HEK293 (cell line): ENCODE results near the gene DENND1A.

Experiments
- KLF1 ChIP-seq: fragments of 450-650 bp; formaldehyde crosslinking; IDR thresholded peaks from 2 replicates; pipeline ENCODE4 v1.5.1; 2016; ENCODE audit warnings: missing biosample characterization, missing genetic modification characterization
- KLF7 ChIP-seq: fragments of 450-650 bp; formaldehyde crosslinking; IDR thresholded peaks from 2 replicates; pipeline ENCODE4 v1.5.1; 2016; ENCODE audit warnings: missing biosample characterization, missing genetic modification characterization, borderline replicate concordance
- PRDM1 ChIP-seq: fragments of 450-650 bp; formaldehyde crosslinking; IDR thresholded peaks from 2 replicates; pipeline ENCODE4; 2016; ENCODE audit warnings: missing biosample characterization, missing genetic modification characterization
- SP2 ChIP-seq: fragments of 450-650 bp; formaldehyde crosslinking; IDR thresholded peaks from 2 replicates; pipeline ENCODE4 v1.5.1; 2016; ENCODE audit warnings: missing biosample characterization, missing genetic modification characterization
- YY2 ChIP-seq: fragments of 450-650 bp; formaldehyde crosslinking; IDR thresholded peaks from 2 replicates; pipeline ENCODE4 v1.5.1; 2016; ENCODE audit warnings: missing biosample characterization, missing genetic modification characterization
- ZBTB10 ChIP-seq: fragments of 450-650 bp; formaldehyde crosslinking; IDR thresholded peaks from 2 replicates; pipeline ENCODE4 v1.5.1; 2016; ENCODE audit warnings: missing biosample characterization, missing genetic modification characterization
- ZNF121 ChIP-seq: fragments of 450-650 bp; formaldehyde crosslinking; IDR thresholded peaks from 2 replicates; pipeline ENCODE4 v1.5.1; 2016; ENCODE audit warnings: missing biosample characterization, missing genetic modification characterization
- ZNF202 ChIP-seq: fragments of 450-650 bp; formaldehyde crosslinking; IDR thresholded peaks from 2 replicates; pipeline ENCODE4 v1.5.1; 2016; ENCODE audit warnings: missing biosample characterization, missing genetic modification characterization, borderline replicate concordance
- ZNF274 ChIP-seq, 2 experiments: fragments of 200-500 bp in 1 of 2; fragments of 450-650 bp in 1 of 2; sonication (Bioruptor generic) in 1 of 2; formaldehyde crosslinking in 1 of 2; IDR thresholded peaks; 2 replicates each; pipeline versions ENCODE4 v1.5.1 to v1.6.1; 2014 to 2016; ENCODE audit warnings: borderline replicate concordance in 1 of 2, inconsistent platforms in 1 of 2, low read length in 1 of 2, missing biosample characterization in 1 of 2, missing genetic modification characterization in 1 of 2
- ZNF292 ChIP-seq: fragments of 450-650 bp; formaldehyde crosslinking; IDR thresholded peaks from 2 replicates; pipeline ENCODE4 v1.5.1; 2016; ENCODE audit warnings: low read depth, missing biosample characterization, missing genetic modification characterization, borderline replicate concordance
- ZNF335 ChIP-seq: fragments of 450-650 bp; formaldehyde crosslinking; conservative IDR thresholded peaks from 2 replicates; pipeline ENCODE4 v1.5.1; 2016; ENCODE audit warnings: missing biosample characterization, missing genetic modification characterization
- ZNF629 ChIP-seq: fragments of 450-650 bp; formaldehyde crosslinking; IDR thresholded peaks from 2 replicates; pipeline ENCODE4 v1.5.1; 2017; ENCODE audit warnings: missing biosample characterization, missing genetic modification characterization
- TF ChIP-seq, protein P1 (sequence below): fragments of 450-650 bp; formaldehyde crosslinking; IDR thresholded peaks from 2 replicates; pipeline ENCODE4 v1.5.1; 2016; ENCODE audit warnings: missing biosample characterization, missing genetic modification characterization, low read depth
- TF ChIP-seq, protein P2 (sequence below): fragments of 450-650 bp; formaldehyde crosslinking; IDR thresholded peaks from 2 replicates; pipeline ENCODE4 v1.5.1; 2016; ENCODE audit warnings: missing biosample characterization, missing genetic modification characterization

- TF ChIP-seq, protein P1, sequence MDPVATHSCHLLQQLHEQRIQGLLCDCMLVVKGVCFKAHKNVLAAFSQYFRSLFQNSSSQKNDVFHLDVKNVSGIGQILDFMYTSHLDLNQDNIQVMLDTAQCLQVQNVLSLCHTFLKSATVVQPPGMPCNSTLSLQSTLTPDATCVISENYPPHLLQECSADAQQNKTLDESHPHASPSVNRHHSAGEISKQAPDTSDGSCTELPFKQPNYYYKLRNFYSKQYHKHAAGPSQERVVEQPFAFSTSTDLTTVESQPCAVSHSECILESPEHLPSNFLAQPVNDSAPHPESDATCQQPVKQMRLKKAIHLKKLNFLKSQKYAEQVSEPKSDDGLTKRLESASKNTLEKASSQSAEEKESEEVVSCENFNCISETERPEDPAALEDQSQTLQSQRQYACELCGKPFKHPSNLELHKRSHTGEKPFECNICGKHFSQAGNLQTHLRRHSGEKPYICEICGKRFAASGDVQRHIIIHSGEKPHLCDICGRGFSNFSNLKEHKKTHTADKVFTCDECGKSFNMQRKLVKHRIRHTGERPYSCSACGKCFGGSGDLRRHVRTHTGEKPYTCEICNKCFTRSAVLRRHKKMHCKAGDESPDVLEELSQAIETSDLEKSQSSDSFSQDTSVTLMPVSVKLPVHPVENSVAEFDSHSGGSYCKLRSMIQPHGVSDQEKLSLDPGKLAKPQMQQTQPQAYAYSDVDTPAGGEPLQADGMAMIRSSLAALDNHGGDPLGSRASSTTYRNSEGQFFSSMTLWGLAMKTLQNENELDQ (tag by site-specific recombination), result no peak
- no peak for TF ChIP-seq PRDM1 (tag by site-specific recombination)
- no peak for TF ChIP-seq KLF7 (tag by site-specific recombination)
- TF ChIP-seq, protein P2, sequence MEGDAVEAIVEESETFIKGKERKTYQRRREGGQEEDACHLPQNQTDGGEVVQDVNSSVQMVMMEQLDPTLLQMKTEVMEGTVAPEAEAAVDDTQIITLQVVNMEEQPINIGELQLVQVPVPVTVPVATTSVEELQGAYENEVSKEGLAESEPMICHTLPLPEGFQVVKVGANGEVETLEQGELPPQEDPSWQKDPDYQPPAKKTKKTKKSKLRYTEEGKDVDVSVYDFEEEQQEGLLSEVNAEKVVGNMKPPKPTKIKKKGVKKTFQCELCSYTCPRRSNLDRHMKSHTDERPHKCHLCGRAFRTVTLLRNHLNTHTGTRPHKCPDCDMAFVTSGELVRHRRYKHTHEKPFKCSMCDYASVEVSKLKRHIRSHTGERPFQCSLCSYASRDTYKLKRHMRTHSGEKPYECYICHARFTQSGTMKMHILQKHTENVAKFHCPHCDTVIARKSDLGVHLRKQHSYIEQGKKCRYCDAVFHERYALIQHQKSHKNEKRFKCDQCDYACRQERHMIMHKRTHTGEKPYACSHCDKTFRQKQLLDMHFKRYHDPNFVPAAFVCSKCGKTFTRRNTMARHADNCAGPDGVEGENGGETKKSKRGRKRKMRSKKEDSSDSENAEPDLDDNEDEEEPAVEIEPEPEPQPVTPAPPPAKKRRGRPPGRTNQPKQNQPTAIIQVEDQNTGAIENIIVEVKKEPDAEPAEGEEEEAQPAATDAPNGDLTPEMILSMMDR, result no peak
- TF ChIP-seq SP2 (tag by site-specific recombination), result no peak
- no peak for TF ChIP-seq ZNF274 (IDR thresholded peaks at IDR 0.05; ENCODE audit: low read length)
- TF ChIP-seq ZNF274 (tag by site-specific recombination; IDR thresholded peaks at IDR 0.05; ENCODE audit: borderline replicate concordance), result no peak
- no peak for TF ChIP-seq ZNF629 (tag by site-specific recombination)
- no peak for TF ChIP-seq KLF1 (tag by site-specific recombination)
- no peak for TF ChIP-seq ZNF335
- no peak for TF ChIP-seq ZBTB10 (tag by site-specific recombination)
- TF ChIP-seq ZNF292, result no peak
- TF ChIP-seq YY2 (tag by site-specific recombination), result no peak
- TF ChIP-seq ZNF202 (tag by site-specific recombination), result no peak
- TF ChIP-seq ZNF121 (tag by site-specific recombination), result no peak
These were observed 575.0 kb downstream of the DENND1A start for GRCh38 chr9:123354806-123355508.
